Gastroesophageal sphincter (tissue), 3 donors: ENCODE results near the gene STIM2.

ENCODE experiments used
- EP300 ChIP-seq: sonication (generic); formaldehyde crosslinking; IDR thresholded peaks from one replicate; pipeline ENCODE4 v1.6.1; 2017; ENCODE audit warnings: antibody characterized with exemption, mild to moderate bottlenecking
- POLR2A ChIP-seq, 2 donors: fragments of 450-650 bp; IDR thresholded peaks; one replicate each; pipeline ENCODE4 v1.6.1; 2017; ENCODE audit warnings: antibody characterized with exemption in 2 of 2, mild to moderate bottlenecking in 2 of 2, moderate library complexity in 1 of 2
- POLR2AphosphoS5 ChIP-seq: sonication (generic); formaldehyde crosslinking; IDR thresholded peaks from one replicate; pipeline ENCODE4 v1.6.1; 2017; ENCODE audit warnings: antibody characterized with exemption
- TF ChIP-seq, protein P1 (sequence below), 4 experiments: fragments of 200-600 bp in 2 of 4; fragments of 450-650 bp in 2 of 4; sonication (generic) in 1 of 4; IDR thresholded peaks; one replicate each; pipeline ENCODE4 v1.5.1; 2017 to 2019; ENCODE audit warnings: antibody characterized with exemption in 4 of 4, mild to moderate bottlenecking in 2 of 4, moderate library complexity in 2 of 4

GRCh38 chr4:26837993-26838842 lies 22.4 kb upstream of the STIM2 start:
- TF ChIP-seq POLR2A (IDR thresholded peaks at IDR 0.05) (no peak), POLR2AphosphoS5 (no peak), EP300 (no peak)
- TF ChIP-seq, protein P1, sequence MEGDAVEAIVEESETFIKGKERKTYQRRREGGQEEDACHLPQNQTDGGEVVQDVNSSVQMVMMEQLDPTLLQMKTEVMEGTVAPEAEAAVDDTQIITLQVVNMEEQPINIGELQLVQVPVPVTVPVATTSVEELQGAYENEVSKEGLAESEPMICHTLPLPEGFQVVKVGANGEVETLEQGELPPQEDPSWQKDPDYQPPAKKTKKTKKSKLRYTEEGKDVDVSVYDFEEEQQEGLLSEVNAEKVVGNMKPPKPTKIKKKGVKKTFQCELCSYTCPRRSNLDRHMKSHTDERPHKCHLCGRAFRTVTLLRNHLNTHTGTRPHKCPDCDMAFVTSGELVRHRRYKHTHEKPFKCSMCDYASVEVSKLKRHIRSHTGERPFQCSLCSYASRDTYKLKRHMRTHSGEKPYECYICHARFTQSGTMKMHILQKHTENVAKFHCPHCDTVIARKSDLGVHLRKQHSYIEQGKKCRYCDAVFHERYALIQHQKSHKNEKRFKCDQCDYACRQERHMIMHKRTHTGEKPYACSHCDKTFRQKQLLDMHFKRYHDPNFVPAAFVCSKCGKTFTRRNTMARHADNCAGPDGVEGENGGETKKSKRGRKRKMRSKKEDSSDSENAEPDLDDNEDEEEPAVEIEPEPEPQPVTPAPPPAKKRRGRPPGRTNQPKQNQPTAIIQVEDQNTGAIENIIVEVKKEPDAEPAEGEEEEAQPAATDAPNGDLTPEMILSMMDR (IDR thresholded peaks at IDR 0.05), result no peak
